ENCODE results near the gene CTBP1.

DNA sequence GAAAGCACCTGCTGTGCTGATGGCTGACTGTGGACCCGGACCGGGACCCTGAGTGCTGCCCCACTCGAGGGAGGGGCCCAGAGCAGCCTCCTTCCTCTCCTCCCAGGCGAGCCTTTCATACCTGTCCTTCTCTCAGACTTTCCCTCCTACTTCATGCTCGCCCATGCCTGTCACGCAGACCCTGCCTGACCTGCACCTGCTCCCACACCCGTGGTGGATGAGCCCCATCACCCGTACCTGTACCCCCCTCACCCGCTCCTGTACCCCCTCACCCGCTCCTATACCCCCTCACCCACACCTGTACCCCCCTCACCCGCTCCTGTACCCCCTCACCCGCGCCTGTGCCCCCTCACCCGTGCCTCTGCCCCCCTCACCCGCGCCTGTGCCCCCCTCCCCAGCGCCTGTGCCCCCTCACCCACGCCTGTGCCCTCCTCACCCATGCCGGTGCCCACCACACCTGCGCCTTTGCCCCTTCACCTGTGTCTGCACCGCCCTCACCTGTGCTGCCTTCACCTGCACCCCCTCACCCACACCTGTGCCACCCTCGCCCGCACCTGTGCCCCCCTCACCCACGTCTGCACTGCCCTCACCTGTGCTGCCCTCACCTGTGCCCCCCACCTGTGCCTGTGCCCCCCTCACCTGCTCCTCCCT lies 46.6 kb upstream of the CTBP1 start:
- TF ChIP-seq TAF1 (IDR thresholded peaks at IDR 0.05; ENCODE audit: low read depth, low read length) (no peak), POLR2A (IDR thresholded peaks at IDR 0.05; ENCODE audit: low read depth, low read length) (no peak)

Measured in GM12891 (cell line).